CD14-positive monocyte (primary cell): Measurements from ENCODE around the gene MTCH1. TPM values are rescaled to one million over a fixed set of nuclear protein-coding genes. Genes with fewer than 3 reads are reported as not detected.

Experiments
- DNase-seq, 3 donors: peaks; one replicate each; pipeline ENCODE4 v3.0.0-alpha.2; 2011 to 2022
- H2AFZ ChIP-seq: 2 replicates; pipeline ENCODE4 v1.6.0; 2012; ENCODE audit warnings: mild to moderate bottlenecking, low read depth, low read length, inconsistent platforms; ENCODE audit not compliant: insufficient read depth, poor library complexity, severe bottlenecking
- H3K27ac ChIP-seq, 2 donors: 1 replicate in 1 of 2; 2 replicates in 1 of 2; pipeline ENCODE4 v1.5.1; 2012 to 2013; ENCODE audit warnings: low read length in 2 of 2, control low read depth in 1 of 2, inconsistent platforms in 1 of 2, low read depth in 1 of 2, mild to moderate bottlenecking in 1 of 2
- H3K27me3 ChIP-seq, 2 donors: one replicate each; pipeline versions ENCODE4 v1.6.0 to v1.6.1; 2011 to 2013; ENCODE audit warnings: low read length in 2 of 2; ENCODE audit not compliant: control insufficient read depth in 2 of 2, insufficient read depth in 2 of 2
- H3K36me3 ChIP-seq, 2 donors: replicated peaks in 1 of 2; 1 replicate in 1 of 2; 2 replicates in 1 of 2; pipeline versions ENCODE4 v1.5.1 to v1.6.1; 2012 to 2013; ENCODE audit warnings: low read length in 2 of 2, control low read depth in 1 of 2, inconsistent platforms in 1 of 2, mild to moderate bottlenecking in 1 of 2; ENCODE audit not compliant: insufficient read depth in 2 of 2, control insufficient read depth in 1 of 2
- H3K4me1 ChIP-seq, 2 donors: 1 replicate in 1 of 2; 2 replicates in 1 of 2; pipeline versions ENCODE4 v1.5.1 to v1.6.1; 2012 to 2013; ENCODE audit warnings: low read length in 2 of 2, control low read depth in 1 of 2, inconsistent platforms in 1 of 2, mild to moderate bottlenecking in 1 of 2, moderate library complexity in 1 of 2; ENCODE audit not compliant: insufficient read depth in 2 of 2, control insufficient read depth in 1 of 2
- H3K4me2 ChIP-seq: replicated peaks from 2 replicates; pipeline ENCODE3; 2012; ENCODE audit warnings: low read length, moderate library complexity, mild to moderate bottlenecking; ENCODE audit not compliant: poor library complexity, severe bottlenecking; ENCODE audit errors: extremely low read depth
- H3K4me3 ChIP-seq, 3 experiments: fragments of 200-600 bp in 1 of 3; sonication (generic) in 1 of 3; replicated peaks in 1 of 3; 1 replicate in 2 of 3; 2 replicates in 1 of 3; pipeline ENCODE4 v1.5.1; 2011 to 2013; ENCODE audit warnings: low read length in 3 of 3, mild to moderate bottlenecking in 3 of 3, control low read depth in 2 of 3, low read depth in 2 of 3, inconsistent platforms in 1 of 3, moderate library complexity in 1 of 3
- H3K79me2 ChIP-seq: 2 replicates; pipeline ENCODE4 v1.6.0; 2012; ENCODE audit warnings: mild to moderate bottlenecking, control low read depth, inconsistent platforms, low read length, moderate library complexity; ENCODE audit not compliant: insufficient read depth
- H3K9ac ChIP-seq: 2 replicates; pipeline ENCODE4 v1.6.0; 2017; ENCODE audit warnings: low read length, mild to moderate bottlenecking; ENCODE audit not compliant: insufficient read depth, poor library complexity, severe bottlenecking
- H3K9me3 ChIP-seq, 2 donors: replicated peaks in 1 of 2; 1 replicate in 1 of 2; 2 replicates in 1 of 2; pipeline versions ENCODE4 v1.5.1 to v1.6.1; 2012 to 2013; ENCODE audit warnings: low read length in 2 of 2, control low read depth in 1 of 2; ENCODE audit not compliant: control insufficient read depth in 1 of 2, insufficient read depth in 1 of 2
- H4K20me1 ChIP-seq: 2 replicates; pipeline ENCODE4 v1.6.0; 2012; ENCODE audit warnings: mild to moderate bottlenecking, low read length, control low read depth, moderate library complexity; ENCODE audit not compliant: insufficient read depth
- H3K27ac Mint-ChIP-seq, 7 donors: one replicate each; pipeline ENCODE4 v1.8.0; 2020; ENCODE audit warnings: mild to moderate bottlenecking in 7 of 7, mixed read lengths in 7 of 7, moderate library complexity in 6 of 7, inconsistent platforms in 2 of 7
- H3K27me3 Mint-ChIP-seq, 3 donors: one replicate each; pipeline ENCODE4 v1.8.0; 2021 to 2022; ENCODE audit warnings: low read depth in 3 of 3, mild to moderate bottlenecking in 3 of 3, mixed read lengths in 3 of 3, moderate library complexity in 3 of 3, inconsistent platforms in 1 of 3
- H3K36me3 Mint-ChIP-seq, 2 donors: one replicate each; pipeline ENCODE4 v1.8.0; 2020; ENCODE audit warnings: mixed read lengths in 2 of 2, inconsistent platforms in 1 of 2, mild to moderate bottlenecking in 1 of 2
- H3K4me1 Mint-ChIP-seq: one replicate; pipeline ENCODE4 v1.8.0; 2020; ENCODE audit warnings: mild to moderate bottlenecking, mixed read lengths
- H3K4me3 Mint-ChIP-seq, 2 donors: one replicate each; pipeline ENCODE4 v1.8.0; 2020; ENCODE audit warnings: mild to moderate bottlenecking in 2 of 2, mixed read lengths in 2 of 2, moderate library complexity in 1 of 2
- H3K9me3 Mint-ChIP-seq, 7 donors: one replicate each; pipeline ENCODE4 v1.8.0; 2020 to 2022; ENCODE audit warnings: mixed read lengths in 7 of 7, mild to moderate bottlenecking in 6 of 7, moderate library complexity in 6 of 7, inconsistent platforms in 2 of 7
- CTCF ChIP-seq: fragments of 200-600 bp; IDR thresholded peaks from one replicate; pipeline ENCODE4 v1.8.0; 2022; ENCODE audit warnings: antibody characterized with exemption, mild to moderate bottlenecking
- WGBS: methylation state at CpG from one replicate; pipeline ENCODE4 v1.1.5; 2013; ENCODE audit warnings: missing lambda C conversion rate; ENCODE audit not compliant: insufficient coverage; 5-methylcytosine and 5-hydroxymethylcytosine counted together
- intact Hi-C, 2 donors: fragments of 100-400 bp; cut with micrococcal nuclease; formaldehyde crosslinking; loops; one replicate each; pipeline versions ENCODE4 v1.15.0 to v1.15.1; 2023
- polyA plus RNA-seq, 3 donors: library from polyadenylated mRNA; depleted of rRNA in 1 of 3; unstranded in 2 of 3; stranded (reverse) in 1 of 3; fragments of 300-500 nt in 2 of 3; fragments of >200 nt in 1 of 3; fragmentation: Illumina TruSeq in 2 of 3; gene quantifications; 1 replicate in 2 of 3; 2 replicates in 1 of 3; pipeline ENCODE4 v1.2.3, GENCODE V29; 2012 to 2021

Gene MTCH1
- polyA plus RNA-seq, 3 donors, result 111 to 118 (median 111) TPM

DNA sequence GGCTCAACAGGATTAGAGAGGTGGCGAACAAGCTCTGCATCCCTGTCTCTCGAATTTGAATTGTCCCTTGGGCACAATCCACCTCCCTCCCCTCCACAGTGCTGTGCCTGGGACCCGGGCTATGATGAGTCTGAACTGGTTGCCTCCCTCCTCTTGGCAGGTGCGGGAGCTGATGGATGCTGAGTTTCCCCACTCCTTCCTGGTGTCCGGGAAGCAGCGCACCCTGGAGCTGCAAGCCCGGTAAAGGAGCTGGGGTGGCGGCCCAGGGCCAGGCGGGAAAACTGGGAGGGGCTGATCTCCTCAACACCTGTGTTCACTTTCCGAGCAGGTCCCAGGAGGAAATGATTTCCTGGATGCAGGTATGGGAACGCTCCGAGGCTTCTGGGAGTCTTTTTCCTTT is 34.4 kb upstream of the MTCH1 start:
- H3K27ac Mint-ChIP-seq, result peak overlapping the region in 1 of 7 donors; percentile 78

DNA sequence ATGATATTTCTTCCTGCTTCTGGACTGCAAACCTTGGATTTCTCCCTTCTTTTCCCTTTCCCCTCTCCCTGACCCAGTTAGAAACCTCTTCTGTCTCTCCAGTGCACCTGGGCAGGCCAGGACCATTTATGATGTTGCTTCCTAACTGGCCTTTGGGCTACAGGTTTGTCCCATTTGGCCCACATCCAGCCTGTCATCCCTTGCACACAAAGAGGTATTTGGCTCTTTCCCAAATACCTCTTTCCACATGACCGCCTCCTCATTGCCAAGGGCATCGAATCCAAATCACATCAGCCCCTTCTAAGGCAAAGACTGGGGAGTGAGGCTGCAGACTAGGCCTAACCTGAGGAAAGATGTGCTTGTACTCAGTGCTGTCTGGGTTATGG is 33.1 kb upstream of the MTCH1 start:
- no peak for DNase-seq
- H3K36me3 Mint-ChIP-seq, result peaks cover 89 to 95% of the 10 kb centered on the region in 2 donors
- Histone ChIP-seq H3K9me3 (no peaks in the 10 kb centered on the region), H3K9ac (no peak overlapping the region), H3K4me1 (peaks cover 7 to 21% of the 10 kb centered on the region in 2 donors), H3K27ac (peak overlapping the region in 1 of 2 donors; percentile 59), H4K20me1 (peaks cover 97% of the 10 kb centered on the region), H3K79me2 (peaks cover 22% of the 10 kb centered on the region), H2AFZ (no peak overlapping the region), H3K36me3 (peaks cover 95% of the 10 kb centered on the region in 2 donors), H3K4me3 (no peak overlapping the region), H3K4me2 (no peak overlapping the region), H3K27me3 (no peaks in the 10 kb centered on the region)
- no peaks in the 10 kb centered on the region for H3K27me3 Mint-ChIP-seq
- no CpG with 5 or more reads among the region's 2 CpGs for WGBS
- no peak overlapping the region for H3K4me3 Mint-ChIP-seq
- H3K27ac Mint-ChIP-seq, result peak overlapping the region in 4 of 7 donors; percentile 56 to 80 (median 74)
- H3K4me1 Mint-ChIP-seq, result peaks cover 20% of the 10 kb centered on the region
- no peak for TF ChIP-seq CTCF
- intact Hi-C loops, result loop anchor here (2.0 to 10.0 kb wide), 7 partner anchors 37 to 404 kb away; partner anchors contain the start of gene C6orf89 (in 2 of the 2)
- H3K9me3 Mint-ChIP-seq, result no peaks in the 10 kb centered on the region

More for the DNA sequence above, 34.4 kb upstream of the MTCH1 start:
- Histone ChIP-seq H4K20me1 (peaks cover 97% of the 10 kb centered on the region), H3K4me2 (no peak overlapping the region), H2AFZ (no peak overlapping the region), H3K36me3 (peaks cover 95% of the 10 kb centered on the region in 2 donors), H3K79me2 (peaks cover 19% of the 10 kb centered on the region), H3K27me3 (no peaks in the 10 kb centered on the region), H3K27ac (no peak overlapping the region), H3K4me3 (no peak overlapping the region), H3K9me3 (no peaks in the 10 kb centered on the region), H3K4me1 (peaks cover 7 to 21% of the 10 kb centered on the region in 2 donors), H3K9ac (no peak overlapping the region)
- Mint-ChIP-seq H3K4me3 (no peak overlapping the region), H3K9me3 (no peaks in the 10 kb centered on the region), H3K36me3 (peaks cover 88 to 95% of the 10 kb centered on the region in 2 donors), H3K27me3 (peaks cover 0 to 2% (median 0%) of the 10 kb centered on the region in 3 donors), H3K4me1 (peaks cover 20% of the 10 kb centered on the region)
- 80% methylated on average over 3 of the region's 12 CpGs for WGBS
- no peak for DNase-seq
- intact Hi-C loops, result no loop called here
- TF ChIP-seq CTCF, result no peak
